Measurements from ENCODE around the gene SLC12A9.

SLC12A9 gene

DNA sequence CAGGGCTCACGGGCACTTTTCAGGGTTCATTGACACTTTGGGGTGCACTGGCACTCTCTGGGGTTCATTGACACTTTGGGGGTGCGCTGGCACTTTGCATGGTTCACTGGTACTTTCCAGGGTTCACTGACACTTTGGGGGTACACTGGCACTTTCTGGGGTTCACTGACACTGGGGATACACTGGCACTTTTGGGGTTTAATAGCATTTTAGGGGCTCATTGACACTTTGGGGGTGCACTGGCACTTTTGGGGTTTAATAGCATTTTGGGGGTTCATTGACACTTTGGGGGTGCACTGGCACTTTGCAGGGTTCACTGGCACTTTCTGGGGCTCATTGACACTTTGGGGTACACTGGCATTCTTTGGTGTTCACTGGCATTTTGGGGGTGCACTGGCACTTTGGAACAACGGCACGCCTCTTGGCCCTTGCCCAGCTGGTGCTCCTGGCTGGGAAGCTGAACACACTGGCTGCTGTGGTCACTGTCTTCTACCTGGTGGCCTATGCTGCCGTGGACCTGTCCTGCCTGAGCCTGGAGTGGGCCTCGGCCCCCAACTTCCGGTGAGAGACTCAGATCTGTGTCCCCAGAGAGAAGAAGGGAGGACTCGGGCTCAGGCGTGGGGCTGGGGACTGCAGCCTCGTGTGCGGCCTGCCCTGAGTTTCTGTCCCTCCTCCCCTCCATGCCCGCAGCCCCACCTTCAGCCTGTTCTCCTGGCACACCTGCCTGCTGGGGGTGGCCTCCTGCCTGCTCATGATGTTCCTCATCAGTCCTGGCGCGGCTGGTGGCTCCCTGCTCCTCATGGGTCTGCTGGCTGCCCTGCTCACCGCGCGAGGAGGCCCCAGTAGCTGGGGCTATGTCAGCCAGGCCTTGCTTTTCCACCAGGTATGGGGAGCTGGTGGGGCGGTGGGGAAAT lies 8.4 kb downstream of the SLC12A9 start:
- in situ Hi-C loops (cut with HindIII; ENCODE audit: low sequenced_read_pairs) = no loop called here

DNA sequence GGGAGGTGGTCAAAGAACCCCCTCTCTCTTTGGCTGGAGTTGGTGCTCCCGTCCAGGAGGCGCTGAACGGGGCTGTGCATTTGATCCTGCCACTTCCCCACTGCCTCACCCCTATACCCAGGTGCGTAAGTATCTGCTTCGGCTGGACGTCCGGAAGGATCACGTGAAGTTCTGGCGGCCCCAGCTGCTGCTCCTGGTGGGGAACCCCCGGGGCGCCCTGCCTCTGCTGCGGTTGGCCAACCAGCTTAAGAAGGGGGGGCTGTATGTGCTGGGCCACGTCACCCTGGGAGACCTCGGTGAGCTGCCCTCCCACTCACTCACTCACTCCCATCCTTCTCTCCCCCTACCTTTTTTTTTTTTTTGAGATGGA lies 9.1 kb downstream of the SLC12A9 start:
- in situ Hi-C loops (cut with HindIII; ENCODE audit: low sequenced_read_pairs) = no loop called here

GRCh38 chr7:100863406-100863950 lies 11.0 kb downstream of the SLC12A9 start:
- in situ Hi-C loops (cut with HindIII; ENCODE audit: low sequenced_read_pairs) = no loop called here

DNA sequence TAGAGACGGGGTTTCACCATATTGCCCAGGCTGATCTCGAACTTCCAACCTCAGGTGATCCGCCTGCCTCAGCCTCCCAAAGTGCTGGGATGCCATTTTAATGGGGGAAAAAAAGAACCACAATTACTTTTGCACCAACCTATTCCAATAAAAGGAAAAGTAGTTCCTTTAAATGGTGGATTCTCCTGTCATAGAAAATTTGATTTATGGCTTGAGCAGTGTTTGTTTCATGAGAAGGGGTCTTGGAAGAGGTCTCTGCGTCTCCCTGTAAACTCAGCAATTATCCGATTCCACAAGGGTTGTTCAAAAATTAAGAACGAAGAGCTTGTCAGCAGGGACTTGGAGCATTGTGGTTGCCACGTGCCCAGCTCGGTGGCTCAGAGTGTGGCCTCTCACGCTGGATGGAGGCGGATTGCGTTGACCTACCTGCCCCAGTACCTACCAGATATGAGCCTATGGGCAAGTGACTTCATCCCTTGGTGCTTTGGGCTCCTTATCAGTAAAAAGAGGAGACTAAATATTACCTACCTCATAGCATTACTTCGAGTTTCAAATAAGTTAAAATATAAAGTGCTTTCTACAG lies 11.8 kb downstream of the SLC12A9 start:
- in situ Hi-C loops (cut with HindIII; ENCODE audit: low sequenced_read_pairs) = no loop called here

DNA sequence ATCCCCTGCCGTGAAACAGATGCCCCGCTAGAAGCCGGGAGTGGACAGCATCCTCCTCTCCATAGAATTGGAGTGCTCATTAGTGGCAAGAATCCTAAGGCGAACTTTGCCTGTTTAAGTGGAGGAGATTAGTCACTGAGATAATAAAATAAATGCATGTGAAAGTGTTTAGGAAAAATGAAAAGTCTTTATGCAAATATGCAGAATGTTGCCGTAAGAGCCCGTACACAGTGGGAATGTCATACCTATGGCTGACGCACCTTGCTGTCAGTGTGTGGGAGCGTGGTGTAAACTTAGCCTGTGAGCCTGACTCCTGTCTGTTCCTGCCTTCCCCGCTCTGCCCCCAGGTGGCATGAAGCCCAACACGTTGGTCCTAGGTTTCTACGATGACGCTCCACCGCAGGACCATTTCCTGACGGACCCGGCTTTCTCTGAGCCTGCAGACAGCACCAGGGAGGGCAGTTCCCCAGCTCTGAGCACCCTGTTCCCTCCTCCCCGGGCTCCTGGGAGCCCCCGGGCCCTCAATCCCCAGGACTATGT lies 12.9 kb downstream of the SLC12A9 start:
- in situ Hi-C loops (cut with HindIII; ENCODE audit: low sequenced_read_pairs) = no loop called here

- in situ Hi-C loops (cut with HindIII; ENCODE audit: low sequenced_read_pairs) = no loop called here
Observed at GRCh38 chr7:100865938-100866728, 13.6 kb downstream of the SLC12A9 start.

- in situ Hi-C loops (cut with HindIII; ENCODE audit: low sequenced_read_pairs) = no loop called here
Observed at GRCh38 chr7:100866729-100867039, 14.2 kb downstream of the SLC12A9 start.

DNA sequence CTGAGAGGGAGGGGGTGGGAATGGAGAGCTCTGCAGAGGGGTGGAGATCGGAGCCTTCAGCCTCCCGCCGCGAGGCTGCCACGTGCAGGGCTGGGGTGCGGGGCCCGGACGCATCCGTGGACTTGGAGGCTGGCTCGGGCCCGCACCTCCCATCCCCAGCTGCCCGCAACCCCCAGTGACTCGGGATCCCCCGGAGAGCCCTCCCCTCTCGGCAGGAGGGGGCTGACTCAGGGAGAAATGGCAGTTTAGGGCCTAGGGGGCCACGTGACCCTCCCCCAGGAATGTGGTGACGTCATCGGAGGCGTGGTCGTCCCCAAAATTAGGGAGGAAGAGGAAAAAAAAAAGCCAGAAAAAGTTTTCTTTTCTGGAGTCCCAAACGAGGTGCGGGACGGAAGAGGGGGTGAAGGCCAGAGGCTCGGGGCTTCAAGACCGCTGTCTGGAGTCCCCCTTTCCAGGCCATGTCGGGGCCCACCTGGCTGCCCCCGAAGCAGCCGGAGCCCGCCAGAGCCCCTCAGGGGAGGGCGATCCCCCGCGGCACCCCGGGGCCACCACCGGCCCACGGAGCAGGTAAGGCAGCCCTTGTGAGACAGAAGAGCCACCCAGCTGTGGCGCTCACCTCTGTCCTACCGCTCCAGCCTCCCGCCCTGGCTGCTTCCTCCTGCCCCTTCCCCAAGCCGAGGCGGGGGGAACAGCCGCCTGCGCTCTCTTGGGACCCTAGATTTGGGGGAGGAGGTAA lies 14.7 kb downstream of the SLC12A9 start, which contains the start of gene TRIP6:
Gene TRIP6 (plus strand): TSS at position 348 of the 736 bp plus-strand sequence. CDS start 111 bp downstream, at position 459.
- in situ Hi-C loops (cut with HindIII; ENCODE audit: low sequenced_read_pairs) = no loop called here

GRCh38 chr7:100867776-100868485 lies 15.4 kb downstream of the SLC12A9 start:
- in situ Hi-C loops (cut with HindIII; ENCODE audit: low sequenced_read_pairs) = no loop called here

DNA sequence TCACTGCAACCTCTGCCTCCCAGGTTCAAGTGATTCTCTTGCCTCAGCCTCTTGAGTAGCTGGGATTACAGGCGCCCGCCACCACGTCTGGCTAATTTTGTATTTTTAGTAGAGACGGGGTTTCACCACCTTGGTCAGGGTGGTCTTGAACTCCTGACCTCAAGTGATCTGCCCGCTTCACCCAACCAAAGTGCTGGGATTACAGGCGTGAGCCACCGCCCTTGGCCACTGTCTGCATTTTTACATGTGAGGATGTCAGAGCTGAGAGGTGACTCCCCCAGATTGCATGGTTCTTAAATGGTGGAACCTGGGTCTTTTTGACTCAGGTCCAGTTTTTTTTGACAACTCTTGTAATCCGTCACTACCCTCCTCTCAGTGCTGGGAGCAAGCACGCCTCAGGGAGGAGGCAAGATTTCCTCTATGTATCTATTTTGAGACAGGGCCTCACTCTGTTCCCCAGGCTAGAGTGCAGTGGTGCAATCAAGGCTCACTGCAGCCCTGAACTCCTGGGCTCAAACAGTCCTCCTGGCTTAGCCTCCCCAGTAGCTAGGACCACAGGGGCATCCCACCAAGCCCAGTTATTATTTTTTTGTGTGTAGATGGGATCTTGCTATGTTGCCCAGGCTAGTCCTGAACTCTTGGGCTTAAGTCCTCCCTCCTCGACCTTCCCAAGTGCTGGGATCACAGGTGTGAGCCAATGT lies 21.2 kb downstream of the SLC12A9 start:
- in situ Hi-C loops (cut with HindIII; ENCODE audit: low sequenced_read_pairs) = no loop called here

DNA sequence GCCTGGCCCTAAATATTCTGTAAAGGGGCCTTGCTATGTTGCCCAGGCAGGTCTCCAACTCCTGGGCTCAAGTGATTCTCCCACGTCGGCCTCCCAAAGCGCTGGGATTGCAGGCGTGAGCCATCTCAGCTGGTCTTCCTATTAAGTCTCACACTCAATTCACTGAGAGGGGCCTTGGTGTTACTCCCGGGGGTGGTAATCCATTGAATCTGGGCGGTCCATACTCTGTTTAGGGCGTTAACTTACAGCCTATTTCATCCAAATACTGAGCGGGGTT lies 21.7 kb downstream of the SLC12A9 start:
- in situ Hi-C loops (cut with HindIII; ENCODE audit: low sequenced_read_pairs) = no loop called here

DNA sequence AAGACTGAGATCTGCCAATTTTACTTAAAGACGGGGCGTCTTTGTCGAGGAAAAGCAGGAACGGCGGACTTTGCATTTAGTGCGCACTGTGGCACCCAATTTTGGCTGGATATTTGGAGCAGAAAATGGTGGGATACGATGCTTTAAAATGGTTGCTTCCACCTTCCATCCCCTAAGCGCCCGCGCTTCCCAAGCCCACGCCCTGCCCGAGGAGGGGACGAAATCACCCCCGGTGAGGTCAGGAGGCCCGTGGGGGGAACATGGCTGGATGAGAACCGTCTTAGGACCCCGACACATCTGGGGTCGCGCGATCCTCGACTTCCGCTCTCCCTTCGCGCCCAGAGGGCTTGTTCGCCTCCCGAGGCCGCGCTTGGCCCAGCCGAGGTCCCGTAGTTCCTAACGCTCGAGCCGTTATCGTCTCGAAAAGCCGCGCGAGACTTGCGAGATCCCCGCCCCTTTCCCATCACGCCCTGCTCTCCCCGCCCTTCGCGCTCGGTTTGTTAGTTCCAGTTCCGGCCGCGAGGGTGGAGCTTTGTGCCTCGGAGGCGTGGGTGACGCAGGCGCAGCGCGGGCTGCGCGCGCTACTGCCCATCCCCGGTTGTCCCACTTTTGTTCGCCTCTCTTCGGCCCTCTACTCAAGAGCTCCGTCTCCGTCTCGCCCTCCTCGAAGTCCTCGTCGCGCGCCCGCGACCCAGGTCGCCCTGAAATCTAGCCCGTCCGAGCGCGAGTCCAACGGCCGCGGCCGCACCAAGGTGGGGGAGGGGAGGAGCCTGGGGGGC lies 22.3 kb downstream of the SLC12A9 start, which contains the start of gene SRRT:
Gene SRRT (plus strand): TSS at position 527 of the 779 bp plus-strand sequence. CDS start 488 bp downstream, outside the sequence.
- in situ Hi-C loops (cut with HindIII; ENCODE audit: low sequenced_read_pairs) = no loop called here

DNA sequence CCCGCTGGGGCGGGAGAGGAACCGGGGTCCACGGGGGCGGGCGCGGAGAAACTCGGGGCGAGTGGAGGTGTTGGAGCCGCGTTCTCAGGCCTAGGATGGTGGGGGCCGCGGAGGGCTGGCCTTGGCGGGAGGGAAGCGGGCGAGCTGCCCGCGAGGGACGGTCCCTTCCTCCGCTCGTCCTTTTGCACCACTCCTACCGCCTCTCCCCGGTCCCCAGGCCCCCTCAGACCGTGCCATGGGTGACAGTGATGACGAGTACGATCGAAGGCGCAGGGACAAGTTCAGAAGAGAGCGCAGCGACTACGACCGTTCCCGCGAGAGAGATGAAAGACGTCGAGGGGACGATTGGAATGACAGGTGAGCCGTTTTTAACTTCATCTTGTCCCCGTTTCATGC lies 22.8 kb downstream of the SLC12A9 start:
- in situ Hi-C loops (cut with HindIII; ENCODE audit: low sequenced_read_pairs) = no loop called here

GRCh38 chr7:100878013-100878412 lies 25.5 kb downstream of the SLC12A9 start:
- in situ Hi-C loops (cut with HindIII; ENCODE audit: low sequenced_read_pairs) = no loop called here

GRCh38 chr7:100878685-100879084 lies 26.2 kb downstream of the SLC12A9 start:
- in situ Hi-C loops (cut with HindIII; ENCODE audit: low sequenced_read_pairs) = no loop called here

DNA sequence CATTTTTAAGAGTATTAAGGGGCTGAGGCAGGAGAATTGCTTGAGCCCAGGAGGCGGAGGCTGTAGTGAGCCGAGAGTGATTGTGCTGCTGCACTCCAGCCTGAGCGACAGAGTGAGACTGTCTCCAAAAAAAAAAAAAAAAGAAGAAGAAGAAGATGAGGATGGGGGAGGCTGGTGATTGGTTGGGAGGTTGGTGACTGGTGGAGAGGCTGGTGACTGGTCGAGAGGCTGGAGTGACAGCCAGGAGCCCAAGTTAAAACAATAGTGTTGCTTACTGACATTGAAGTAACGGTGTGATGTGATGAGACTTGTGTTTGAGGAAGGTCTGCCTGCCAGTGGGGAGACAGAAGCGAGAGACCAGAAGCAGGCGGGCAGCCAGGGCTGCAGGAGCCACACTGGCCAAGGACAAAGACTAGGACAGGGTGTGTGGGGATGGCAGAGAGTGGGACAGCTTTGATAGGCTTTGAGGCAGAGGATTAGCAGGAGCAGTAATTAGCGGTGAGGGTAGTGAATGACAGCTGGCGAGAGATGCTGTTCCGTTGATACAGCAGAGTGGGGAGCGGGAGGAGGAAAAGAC lies 27.3 kb downstream of the SLC12A9 start:
- in situ Hi-C loops (cut with HindIII; ENCODE audit: low sequenced_read_pairs) = loop anchor here (5.0 to 10.0 kb wide), 3 partner anchors 65 to 215 kb away; partner anchors contain the start of gene MUC3A

GRCh38 chr7:100880645-100881044 lies 28.1 kb downstream of the SLC12A9 start:
- in situ Hi-C loops (cut with HindIII; ENCODE audit: low sequenced_read_pairs) = loop anchor here (5.0 to 10.0 kb wide), 3 partner anchors 64 to 214 kb away; partner anchors contain the start of gene MUC3A

DNA sequence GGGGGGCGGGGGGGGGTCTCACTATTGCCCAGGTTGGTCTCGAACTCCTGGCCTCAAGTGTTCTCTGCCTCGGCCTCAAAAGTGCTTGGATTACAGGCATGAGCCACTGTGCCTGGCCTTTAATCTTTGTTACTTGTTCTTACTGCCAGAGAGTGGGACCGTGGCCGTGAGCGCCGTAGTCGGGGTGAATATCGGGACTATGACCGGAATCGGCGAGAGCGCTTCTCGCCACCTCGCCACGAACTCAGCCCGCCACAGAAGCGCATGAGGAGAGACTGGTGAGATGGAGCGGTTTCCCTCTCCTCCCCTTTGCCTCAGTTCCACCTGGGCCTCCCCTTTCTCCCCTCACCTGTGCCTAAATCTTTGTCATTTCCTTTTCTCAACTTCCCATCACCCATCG lies 28.6 kb downstream of the SLC12A9 start:
- in situ Hi-C loops (cut with HindIII; ENCODE audit: low sequenced_read_pairs) = loop anchor here (5.0 to 10.0 kb wide), 3 partner anchors 64 to 214 kb away; partner anchors contain the start of gene MUC3A

All from endothelial cell of hepatic sinusoid (primary cell).